Tracheal epithelial cell (primary cell): ENCODE measurements around the gene C4orf51. TPM values are rescaled to one million over a fixed set of nuclear protein-coding genes. Genes with fewer than 3 reads are reported as not detected.

ENCODE experiments used
- total RNA-seq: library from RNA; depleted of rRNA; stranded (reverse); fragments of >200 nt; gene quantifications from 2 replicates; pipeline ENCODE4 v1.2.1, GENCODE V29; 2014

Gene C4orf51
- total RNA-seq = not detected in 2 replicates

GRCh38 chr4:145679991-145680455, at the start of gene C4orf51:
C4orf51 (plus strand) TSS chr4:145680146; CDS start chr4:145680204, 58 bp downstream.

Other genes starting within 250 kb of the C4orf51 start
- gene SMAD1, start 198.3 kb upstream of the C4orf51 start, total RNA-seq = 11.3 and 11.5 TPM in 2 replicates
- gene MMAA, start 60.8 kb upstream of the C4orf51 start, total RNA-seq = 1.5 and 2.4 TPM in 2 replicates